ENCODE measurements around the gene PNN. TPM values are rescaled to one million over a fixed set of nuclear protein-coding genes. Genes with fewer than 3 reads are reported as not detected.

Gene PNN
- polyA plus RNA-seq, 1 donor (not counting 4 experiments of a cell fraction or from before 2014, with no cell fraction given), result 30.6 TPM

- H3K79me2 ChIP-seq (ENCODE audit: control insufficient read depth, insufficient read depth, low read length), result peaks cover 10% of the 10 kb centered on the region
- H3K36me3 ChIP-seq (ENCODE audit: control insufficient read depth in 2 of 2, extremely low read depth in 1 of 2, insufficient read depth in 2 of 2, low read length in 2 of 2), result peaks cover 18 to 32% of the 10 kb centered on the region in 2 experiments
- H3K9me1 ChIP-seq (ENCODE audit: control insufficient read depth, extremely low read depth, insufficient read depth, low read length), result no peaks in the 10 kb centered on the region
- no peak overlapping the region for H3K9ac ChIP-seq (ENCODE audit: control insufficient read depth, extremely low read depth, insufficient read depth, low read length)
- no peak overlapping the region for H3K27ac ChIP-seq (ENCODE audit: control insufficient read depth, insufficient read depth, low read length)
- H3K4me1 ChIP-seq (ENCODE audit: control insufficient read depth, extremely low read depth, insufficient read depth, low read length), result peaks cover 14% of the 10 kb centered on the region
- H3K4me2 ChIP-seq (ENCODE audit: control insufficient read depth, extremely low read depth, insufficient read depth, low read depth, low read length), result no peak overlapping the region
- H3K4me3 ChIP-seq (ENCODE audit: control insufficient read depth in 2 of 3, extremely low read depth in 1 of 3, insufficient read depth in 2 of 3, low read depth in 1 of 3, low read length in 3 of 3), result no peak overlapping the region
- DNase-seq (ENCODE audit: low read depth, low spot score), result no peak
- no peak for TF ChIP-seq EZH2 (IDR thresholded peaks at IDR 0.05; ENCODE audit: low read length)
- no peak for TF ChIP-seq CTCF (optimal IDR thresholded peaks at IDR 0.05 in 1 of 3, IDR thresholded peaks at IDR 0.05 in 1 of 3, conservative IDR thresholded peaks at IDR 0.05 in 1 of 3; ENCODE audit: extremely low read depth in 1 of 3, insufficient read depth in 2 of 3, low read length in 3 of 3)
- FAIRE-seq, result no peak
- H2AFZ ChIP-seq (ENCODE audit: control insufficient read depth, low read length), result no peak overlapping the region
- no peaks in the 10 kb centered on the region for H3K9me3 ChIP-seq (ENCODE audit: control insufficient read depth, low read depth, low read length)
- no peaks in the 10 kb centered on the region for H3K27me3 ChIP-seq (ENCODE audit: control insufficient read depth, extremely low read depth, insufficient read depth, low read length)
- no peaks in the 10 kb centered on the region for H4K20me1 ChIP-seq (ENCODE audit: control insufficient read depth, extremely low read depth, insufficient read depth, low read length)
- dilution Hi-C loops (cut with MboI; ENCODE audit: extremely low pct_ligation_motif_present, low sequenced_read_pairs), result no loop called here
Measured at GRCh38 chr14:39184628-39185255, 9.7 kb downstream of the PNN start.

GRCh38 chr14:39185256-39186049, 10.4 kb downstream of the PNN start:
- no peak for FAIRE-seq

More at GRCh38 chr14:39185256-39186049, 10.4 kb downstream of the PNN start:
- H3K4me1 ChIP-seq (ENCODE audit: control insufficient read depth, extremely low read depth, insufficient read depth, low read length), result peaks cover 14% of the 10 kb centered on the region
- H3K9me3 ChIP-seq (ENCODE audit: control insufficient read depth, low read depth, low read length), result no peaks in the 10 kb centered on the region
- H3K9ac ChIP-seq (ENCODE audit: control insufficient read depth, extremely low read depth, insufficient read depth, low read length), result no peak overlapping the region
- H2AFZ ChIP-seq (ENCODE audit: control insufficient read depth, low read length), result no peak overlapping the region
- H3K4me2 ChIP-seq (ENCODE audit: control insufficient read depth, extremely low read depth, insufficient read depth, low read depth, low read length), result no peak overlapping the region
- H4K20me1 ChIP-seq (ENCODE audit: control insufficient read depth, extremely low read depth, insufficient read depth, low read length), result no peaks in the 10 kb centered on the region
- DNase-seq (ENCODE audit: low read depth, low spot score), result no peak
- H3K27ac ChIP-seq (ENCODE audit: control insufficient read depth, insufficient read depth, low read length), result no peak overlapping the region
- TF ChIP-seq EZH2 (IDR thresholded peaks at IDR 0.05; ENCODE audit: low read length), result no peak
- TF ChIP-seq CTCF (optimal IDR thresholded peaks at IDR 0.05 in 1 of 3, IDR thresholded peaks at IDR 0.05 in 1 of 3, conservative IDR thresholded peaks at IDR 0.05 in 1 of 3; ENCODE audit: extremely low read depth in 1 of 3, insufficient read depth in 2 of 3, low read length in 3 of 3), result no peak
- no peak overlapping the region for H3K4me3 ChIP-seq (ENCODE audit: control insufficient read depth in 2 of 3, extremely low read depth in 1 of 3, insufficient read depth in 2 of 3, low read depth in 1 of 3, low read length in 3 of 3)
- no peaks in the 10 kb centered on the region for H3K27me3 ChIP-seq (ENCODE audit: control insufficient read depth, extremely low read depth, insufficient read depth, low read length)
- peaks cover 14 to 28% of the 10 kb centered on the region in 2 experiments for H3K36me3 ChIP-seq (ENCODE audit: control insufficient read depth in 2 of 2, extremely low read depth in 1 of 2, insufficient read depth in 2 of 2, low read length in 2 of 2)
- H3K9me1 ChIP-seq (ENCODE audit: control insufficient read depth, extremely low read depth, insufficient read depth, low read length), result no peaks in the 10 kb centered on the region
- dilution Hi-C loops (cut with MboI; ENCODE audit: extremely low pct_ligation_motif_present, low sequenced_read_pairs), result no loop called here
- H3K79me2 ChIP-seq (ENCODE audit: control insufficient read depth, insufficient read depth, low read length), result peaks cover 8% of the 10 kb centered on the region

All from keratinocyte (primary cell).